H4 (cell line): ENCODE results near the gene ATG14. TPM values are rescaled to one million over a fixed set of nuclear protein-coding genes. Genes with fewer than 3 reads are reported as not detected.
A peak's percentile ranks its signal among the peaks of the same experiment; 100 is the strongest.
"Not testable (repeated sequence)": the region's sequence is repeated elsewhere in the genome, so short reads cannot be mapped to it uniquely, and the experiment has no call there.

Experiments used
- DNase-seq: peaks from one replicate; pipeline ENCODE4 v3.0.0-alpha.2; 2015; ENCODE audit warnings: low spot score
- total RNA-seq: library from RNA; depleted of rRNA; stranded (reverse); fragments of >200 nt; shearing (Covaris generic); gene quantifications from 2 replicates; pipeline ENCODE4 v1.2.3, GENCODE V29; 2014

ATG14 gene
- total RNA-seq, 1 experiment from 2014 or later, result 6.4 TPM

- no peak for DNase-seq
These were observed 22.5 kb upstream of the ATG14 start for GRCh38 chr14:55433880-55434804.

- no peak for DNase-seq
These were observed 21.0 kb upstream of the ATG14 start for GRCh38 chr14:55432628-55433027.

- peak; percentile 62 for DNase-seq
These were observed 18.5 kb upstream of the ATG14 start for GRCh38 chr14:55430024-55430690.

GRCh38 chr14:55427439-55427838 lies 15.8 kb upstream of the ATG14 start:
- no peak for DNase-seq

- DNase-seq, result no peak
These were observed 15.3 kb upstream of the ATG14 start for GRCh38 chr14:55426891-55427290.

- DNase-seq, result no peak
These were observed 13.5 kb upstream of the ATG14 start for GRCh38 chr14:55425091-55425490.

- DNase-seq, result no peak
These were observed 12.3 kb upstream of the ATG14 start for GRCh38 chr14:55423969-55424368.

- DNase-seq, result not testable (repeated sequence)
These were observed 10.7 kb upstream of the ATG14 start for GRCh38 chr14:55422338-55422737.

GRCh38 chr14:55419663-55420062 lies 8.0 kb upstream of the ATG14 start:
- DNase-seq, result no peak

- DNase-seq, result no peak
These were observed 6.8 kb upstream of the ATG14 start for GRCh38 chr14:55418411-55418810.

GRCh38 chr14:55417955-55418354 lies 6.3 kb upstream of the ATG14 start:
- DNase-seq, result no peak

- no peak for DNase-seq
These were observed 5.2 kb upstream of the ATG14 start for GRCh38 chr14:55416866-55417265.

GRCh38 chr14:55414551-55414950 lies 2.9 kb upstream of the ATG14 start:
- DNase-seq, result no peak

- no peak for DNase-seq
These were observed 1.0 kb upstream of the ATG14 start for GRCh38 chr14:55412676-55413075.

GRCh38 chr14:55410876-55411275 lies 754 bp downstream of the ATG14 start:
- no peak for DNase-seq

- no peak for DNase-seq
These were observed 7.3 kb downstream of the ATG14 start for GRCh38 chr14:55404173-55404854.

- DNase-seq, result no peak
These were observed 9.9 kb downstream of the ATG14 start for GRCh38 chr14:55401751-55402150.

- DNase-seq, result no peak
These were observed 11.8 kb downstream of the ATG14 start for GRCh38 chr14:55399852-55400251.

GRCh38 chr14:55399183-55399582 lies 12.4 kb downstream of the ATG14 start:
- no peak for DNase-seq

- DNase-seq, result peak; percentile 91
These were observed 13.0 kb downstream of the ATG14 start for GRCh38 chr14:55398679-55399078.

- DNase-seq, result peak; percentile 76
These were observed 22.3 kb downstream of the ATG14 start for GRCh38 chr14:55389330-55389729.

GRCh38 chr14:55388160-55388559 lies 23.5 kb downstream of the ATG14 start:
- DNase-seq, result no peak
